Panc1 (cell line): ENCODE data around the gene DCXR. TPM values are rescaled to one million over a fixed set of nuclear protein-coding genes. Genes with fewer than 3 reads are reported as not detected.

Experiments
- ATAC-seq: fragments of 200-7000 bp; cut with Tn5 transposase; 2 replicates; pipeline ENCODE4 v1.9.1; 2020; ENCODE audit warnings: mild to moderate bottlenecking, moderate library complexity
- BruUV-seq: library from RNA; stranded (reverse); fragments of 400-500 nt; replicated peaks from 2 replicates; lab custom pipeline; 2021; lab: Mats Ljungman, UMichigan
- CTCF ChIA-PET: fragments of 300-600 bp; sonication (Branson Sonifier 250); formaldehyde crosslinking; loops from one replicate; lab custom pipeline; 2022; ENCODE audit warnings: antibody characterized with exemption; lab: Charles Lee
- POLR2A ChIA-PET: fragments of 300-600 bp; sonication (Branson Sonifier 250); formaldehyde crosslinking; loops from one replicate; lab custom pipeline; 2022; ENCODE audit warnings: antibody characterized with exemption; lab: Charles Lee
- DNase-seq: peaks from one replicate; pipeline ENCODE4 v3.0.0-alpha.2; 2010; ENCODE audit warnings: low read depth, low spot score
- H3K27ac ChIP-seq: 2 replicates; pipeline ENCODE4 v1.5.1; 2011; ENCODE audit warnings: mild to moderate bottlenecking, low read length, inconsistent platforms
- H3K27me3 ChIP-seq: fragments of 200-500 bp; sonication (Bioruptor generic); 2 replicates; pipeline ENCODE4 v1.6.0; 2014; ENCODE audit warnings: low read length, inconsistent platforms; ENCODE audit not compliant: control insufficient read depth, insufficient read depth
- H3K36me3 ChIP-seq: fragments of 200-500 bp; sonication (Bioruptor generic); 2 replicates; pipeline ENCODE4 v1.5.1; 2014; ENCODE audit warnings: inconsistent platforms, mild to moderate bottlenecking, low read length, moderate library complexity; ENCODE audit not compliant: control insufficient read depth, insufficient read depth
- H3K4me1 ChIP-seq: 2 replicates; pipeline ENCODE4 v1.5.1; 2011; ENCODE audit warnings: inconsistent platforms, mild to moderate bottlenecking, low read length, moderate library complexity; ENCODE audit not compliant: control insufficient read depth, insufficient read depth
- H3K4me3 ChIP-seq, 2 experiments: 2 replicates each; pipeline ENCODE4 v1.5.1; 2011 to 2012; ENCODE audit warnings: low read depth in 2 of 2, low read length in 2 of 2, mild to moderate bottlenecking in 2 of 2, inconsistent platforms in 1 of 2, moderate library complexity in 1 of 2
- H3K9me3 ChIP-seq: fragments of 200-500 bp; sonication (Bioruptor generic); 2 replicates; pipeline ENCODE4 v1.5.1; 2014; ENCODE audit warnings: low read depth, mild to moderate bottlenecking, inconsistent platforms, low read length, moderate library complexity; ENCODE audit not compliant: control insufficient read depth, insufficient read depth
- POLR2AphosphoS5 ChIP-seq: IDR thresholded peaks from 2 replicates; pipeline ENCODE4 v1.6.1; 2012; ENCODE audit warnings: mild to moderate bottlenecking, low read depth, low read length, moderate library complexity
- REST ChIP-seq, 2 experiments: IDR thresholded peaks; 2 replicates each; pipeline ENCODE4 v1.6.1; 2011 to 2012; ENCODE audit warnings: low read depth in 2 of 2, control low read depth in 1 of 2, low read length in 1 of 2, mild to moderate bottlenecking in 1 of 2, moderate library complexity in 1 of 2; ENCODE audit not compliant: insufficient read depth in 1 of 2
- SIN3A ChIP-seq: IDR thresholded peaks from 2 replicates; pipeline ENCODE4 v1.6.1; 2012; ENCODE audit warnings: low read depth, mild to moderate bottlenecking, low read length, moderate library complexity, borderline replicate concordance; ENCODE audit not compliant: insufficient read depth
- TCF7L2 ChIP-seq: IDR thresholded peaks from 2 replicates; pipeline ENCODE4 v1.6.1; 2011; ENCODE audit warnings: mild to moderate bottlenecking, low read depth, low read length, inconsistent platforms
- in situ Hi-C: cut with HindIII; loops from 2 replicates; pipeline ENCODE4 v1.10.0; 2016; ENCODE audit warnings: low sequenced_read_pairs, low pct_unique_long_range_greater_than_20kb
- intact Hi-C: fragments of 100-400 bp; cut with micrococcal nuclease; formaldehyde crosslinking; loops from one replicate; pipeline ENCODE4 v1.10.0; 2022; ENCODE audit not compliant: unreplicated experiment
- total RNA-seq: library from RNA; stranded (reverse); gene quantifications from one replicate; pipeline ENCODE4 v1.2.1, GENCODE V29; 2021; ENCODE audit not compliant: unreplicated experiment
- TF ChIP-seq, protein P1 (sequence below): fragments of 450-650 bp; IDR thresholded peaks from 2 replicates; pipeline ENCODE4 v1.5.1; 2017; ENCODE audit warnings: mild to moderate bottlenecking

Gene DCXR
- total RNA-seq, 1 experiment from 2014 or later: 128 TPM

- ATAC-seq (no peak), DNase-seq (no peak)
- POLR2A ChIA-PET: interaction anchor here (0.6 kb wide), 1 partner anchor 119 kb away, joined by 3 read pairs; no protein-coding TSS in a partner anchor
- intact Hi-C loops (no loop called here), in situ Hi-C loops (no loop called here)
- Histone ChIP-seq H3K4me3 (no peak overlapping the region), H3K27me3 (no peaks in the 10 kb centered on the region), H3K36me3 (no peaks in the 10 kb centered on the region), H3K9me3 (no peaks in the 10 kb centered on the region), H3K27ac (no peak overlapping the region), H3K4me1 (peaks cover 30% of the 10 kb centered on the region)
- no TSS peak for BruUV-seq
- CTCF ChIA-PET: interaction anchor here (0.6 kb wide), 1 partner anchor 65 kb away, joined by 6 read pairs; no protein-coding TSS in a partner anchor
- TF ChIP-seq POLR2AphosphoS5 (no peak), TCF7L2 (no peak), SIN3A (no peak), REST (IDR thresholded peaks at IDR 0.05; ENCODE audit: insufficient read depth in 1 of 2, low read depth in 2 of 2, low read length in 1 of 2) (no peak)
- TF ChIP-seq, protein P1, sequence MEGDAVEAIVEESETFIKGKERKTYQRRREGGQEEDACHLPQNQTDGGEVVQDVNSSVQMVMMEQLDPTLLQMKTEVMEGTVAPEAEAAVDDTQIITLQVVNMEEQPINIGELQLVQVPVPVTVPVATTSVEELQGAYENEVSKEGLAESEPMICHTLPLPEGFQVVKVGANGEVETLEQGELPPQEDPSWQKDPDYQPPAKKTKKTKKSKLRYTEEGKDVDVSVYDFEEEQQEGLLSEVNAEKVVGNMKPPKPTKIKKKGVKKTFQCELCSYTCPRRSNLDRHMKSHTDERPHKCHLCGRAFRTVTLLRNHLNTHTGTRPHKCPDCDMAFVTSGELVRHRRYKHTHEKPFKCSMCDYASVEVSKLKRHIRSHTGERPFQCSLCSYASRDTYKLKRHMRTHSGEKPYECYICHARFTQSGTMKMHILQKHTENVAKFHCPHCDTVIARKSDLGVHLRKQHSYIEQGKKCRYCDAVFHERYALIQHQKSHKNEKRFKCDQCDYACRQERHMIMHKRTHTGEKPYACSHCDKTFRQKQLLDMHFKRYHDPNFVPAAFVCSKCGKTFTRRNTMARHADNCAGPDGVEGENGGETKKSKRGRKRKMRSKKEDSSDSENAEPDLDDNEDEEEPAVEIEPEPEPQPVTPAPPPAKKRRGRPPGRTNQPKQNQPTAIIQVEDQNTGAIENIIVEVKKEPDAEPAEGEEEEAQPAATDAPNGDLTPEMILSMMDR: no peak
Observed at GRCh38 chr17:82016061-82016874, 21.2 kb downstream of the DCXR start.

DNA sequence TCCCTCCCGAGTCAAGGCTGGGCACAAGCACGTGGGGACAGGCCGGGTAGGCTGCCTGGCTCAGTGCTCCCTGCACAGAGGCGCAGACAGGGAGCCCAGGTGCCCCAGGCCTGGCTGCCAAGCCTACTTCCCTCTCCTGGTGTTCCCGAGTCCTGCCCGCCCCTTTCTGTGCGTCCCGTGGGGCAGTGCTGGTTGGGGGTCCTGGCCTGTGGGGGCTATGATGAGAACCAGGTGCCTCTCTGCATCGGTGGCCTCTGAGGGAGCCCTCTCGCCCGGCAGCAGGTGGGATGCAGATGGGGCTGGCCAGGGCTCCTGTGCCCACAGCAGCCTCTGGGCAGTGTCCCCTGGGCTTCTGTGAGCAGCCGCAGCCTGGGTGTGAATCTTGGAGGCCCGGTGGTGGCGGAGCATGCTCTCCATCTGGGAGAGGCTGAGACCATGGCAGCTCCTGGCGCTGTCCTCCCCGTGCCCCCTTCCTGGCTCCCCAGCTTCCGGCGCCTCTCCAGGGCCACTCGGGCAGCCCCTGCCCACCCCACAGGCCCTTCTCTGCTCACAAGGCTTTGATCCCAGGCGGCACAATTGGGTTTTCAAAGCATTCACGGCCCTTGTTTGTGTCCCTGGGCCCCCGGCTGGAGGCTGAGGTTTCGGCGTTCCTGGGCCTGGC lies 22.1 kb downstream of the DCXR start:
- H3K9me3 ChIP-seq: no peaks in the 10 kb centered on the region
- no peak for ATAC-seq
- no peak for DNase-seq
- no peaks in the 10 kb centered on the region for H3K27me3 ChIP-seq
- ChIA-PET POLR2A (no interaction called here), CTCF (interaction anchor here (0.6 kb wide), 1 partner anchor 65 kb away, joined by 6 read pairs; no protein-coding TSS in a partner anchor)
- no peak overlapping the region for H3K4me3 ChIP-seq
- H3K36me3 ChIP-seq: no peaks in the 10 kb centered on the region
- in situ Hi-C loops: no loop called here
- TF ChIP-seq REST (IDR thresholded peaks at IDR 0.05; ENCODE audit: insufficient read depth in 1 of 2, low read depth in 2 of 2, low read length in 1 of 2) (no peak), POLR2AphosphoS5 (no peak), SIN3A (no peak), TCF7L2 (no peak)
- TF ChIP-seq, protein P1: no peak
- H3K4me1 ChIP-seq: peaks cover 27% of the 10 kb centered on the region
- no peak overlapping the region for H3K27ac ChIP-seq
- no TSS peak for BruUV-seq
- intact Hi-C loops: no loop called here
